HFFc6 (cell line): Measurements from ENCODE around the gene CRYBA2. TPM values are rescaled to one million over a fixed set of nuclear protein-coding genes. Genes with fewer than 3 reads are reported as not detected.

Experiments
- DNase-seq: peaks from one replicate; pipeline ENCODE4 v3.0.0-alpha.2; 2018
- H3K27ac Mint-ChIP-seq: 2 replicates; pipeline ENCODE4 v1.8.0; 2020; ENCODE audit warnings: mild to moderate bottlenecking, mixed read lengths
- H3K27me3 Mint-ChIP-seq: 2 replicates; pipeline ENCODE4 v1.8.0; 2021; ENCODE audit warnings: mild to moderate bottlenecking, moderate library complexity, mixed read lengths; ENCODE audit not compliant: insufficient read depth
- H3K36me3 Mint-ChIP-seq: 2 replicates; pipeline ENCODE4 v1.8.0; 2021; ENCODE audit warnings: low read depth, mixed read lengths
- H3K4me1 Mint-ChIP-seq: 2 replicates; pipeline ENCODE4 v1.8.0; 2020; ENCODE audit warnings: low read depth, mixed read lengths
- H3K4me3 Mint-ChIP-seq: 2 replicates; pipeline ENCODE4 v1.8.0; 2020; ENCODE audit warnings: mild to moderate bottlenecking, moderate library complexity, mixed read lengths
- H3K9me3 Mint-ChIP-seq: 2 replicates; pipeline ENCODE4 v1.8.0; 2020; ENCODE audit warnings: mild to moderate bottlenecking, mixed read lengths
- total RNA-seq, 6 experiments: library from RNA; stranded (reverse); fragmentation: NEBNext Ultra II Directional; extraction: Animal tissue kit (Norgen Biotek cat#: 25700); gene quantifications; 2 replicates in 1 of 6; 3 replicates in 5 of 6; pipeline ENCODE4 v1.2.3, GENCODE V29; 2021
- TF ChIP-seq, protein P1 (sequence below): fragments of 200-600 bp; sonication (generic); IDR thresholded peaks from 2 replicates; pipeline ENCODE4 v1.5.0; 2021; ENCODE audit warnings: antibody characterized with exemption, mild to moderate bottlenecking

CRYBA2 gene
- total RNA-seq, 6 experiments from 2014 or later = not detected

DNA sequence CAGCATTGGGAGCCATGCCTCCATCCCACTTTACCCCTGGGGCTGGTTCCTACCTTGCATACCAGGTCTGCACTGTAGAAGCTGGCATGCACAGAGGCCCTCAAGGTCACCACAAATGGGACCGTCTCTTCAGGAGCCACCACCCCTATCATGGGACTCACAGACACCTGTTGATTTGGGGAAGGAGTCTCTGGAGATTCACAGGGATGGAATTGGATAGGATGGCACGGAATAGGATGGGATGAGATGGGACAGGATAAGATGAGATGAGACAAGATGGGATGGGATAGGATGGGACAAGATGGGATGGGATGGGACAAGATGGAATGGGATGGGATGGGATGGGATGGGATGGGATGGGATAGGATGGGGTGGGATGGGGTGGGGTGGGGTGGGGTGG, 16.1 kb upstream of the CRYBA2 start:
- no peak for DNase-seq
- no peak overlapping the region for H3K4me3 Mint-ChIP-seq
- H3K36me3 Mint-ChIP-seq = no peaks in the 10 kb centered on the region
- peaks cover 46% of the 10 kb centered on the region for H3K27me3 Mint-ChIP-seq
- no peaks in the 10 kb centered on the region for H3K9me3 Mint-ChIP-seq
- no peak overlapping the region for H3K27ac Mint-ChIP-seq
- no peaks in the 10 kb centered on the region for H3K4me1 Mint-ChIP-seq
- TF ChIP-seq, protein P1, sequence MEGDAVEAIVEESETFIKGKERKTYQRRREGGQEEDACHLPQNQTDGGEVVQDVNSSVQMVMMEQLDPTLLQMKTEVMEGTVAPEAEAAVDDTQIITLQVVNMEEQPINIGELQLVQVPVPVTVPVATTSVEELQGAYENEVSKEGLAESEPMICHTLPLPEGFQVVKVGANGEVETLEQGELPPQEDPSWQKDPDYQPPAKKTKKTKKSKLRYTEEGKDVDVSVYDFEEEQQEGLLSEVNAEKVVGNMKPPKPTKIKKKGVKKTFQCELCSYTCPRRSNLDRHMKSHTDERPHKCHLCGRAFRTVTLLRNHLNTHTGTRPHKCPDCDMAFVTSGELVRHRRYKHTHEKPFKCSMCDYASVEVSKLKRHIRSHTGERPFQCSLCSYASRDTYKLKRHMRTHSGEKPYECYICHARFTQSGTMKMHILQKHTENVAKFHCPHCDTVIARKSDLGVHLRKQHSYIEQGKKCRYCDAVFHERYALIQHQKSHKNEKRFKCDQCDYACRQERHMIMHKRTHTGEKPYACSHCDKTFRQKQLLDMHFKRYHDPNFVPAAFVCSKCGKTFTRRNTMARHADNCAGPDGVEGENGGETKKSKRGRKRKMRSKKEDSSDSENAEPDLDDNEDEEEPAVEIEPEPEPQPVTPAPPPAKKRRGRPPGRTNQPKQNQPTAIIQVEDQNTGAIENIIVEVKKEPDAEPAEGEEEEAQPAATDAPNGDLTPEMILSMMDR = no peak

DNA sequence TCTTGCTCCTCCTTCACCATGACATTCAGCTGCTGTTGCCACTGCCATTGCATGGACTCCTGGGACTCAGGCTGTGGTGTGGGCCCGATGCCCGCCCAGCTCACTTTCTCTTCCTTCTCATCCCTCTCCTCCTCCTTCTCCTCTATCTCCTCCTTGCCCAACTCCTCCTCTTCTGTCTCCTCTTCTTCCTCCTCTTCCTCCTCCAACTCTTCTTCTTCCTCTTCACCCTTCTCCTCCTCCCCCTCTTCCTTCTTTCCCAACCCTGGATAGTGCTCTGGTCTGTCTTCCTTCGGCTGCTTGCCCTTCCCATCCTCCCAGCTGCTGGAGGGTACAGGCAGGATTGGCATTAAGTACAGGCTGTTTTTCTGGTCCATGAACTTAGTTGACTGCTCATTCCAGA, 10.8 kb upstream of the CRYBA2 start:
- H3K9me3 Mint-ChIP-seq = no peaks in the 10 kb centered on the region
- no peak for DNase-seq
- H3K4me3 Mint-ChIP-seq = no peak overlapping the region
- TF ChIP-seq, protein P1 = no peak
- no peaks in the 10 kb centered on the region for H3K36me3 Mint-ChIP-seq
- H3K4me1 Mint-ChIP-seq = no peaks in the 10 kb centered on the region
- peaks cover 54% of the 10 kb centered on the region for H3K27me3 Mint-ChIP-seq
- no peak overlapping the region for H3K27ac Mint-ChIP-seq

DNA sequence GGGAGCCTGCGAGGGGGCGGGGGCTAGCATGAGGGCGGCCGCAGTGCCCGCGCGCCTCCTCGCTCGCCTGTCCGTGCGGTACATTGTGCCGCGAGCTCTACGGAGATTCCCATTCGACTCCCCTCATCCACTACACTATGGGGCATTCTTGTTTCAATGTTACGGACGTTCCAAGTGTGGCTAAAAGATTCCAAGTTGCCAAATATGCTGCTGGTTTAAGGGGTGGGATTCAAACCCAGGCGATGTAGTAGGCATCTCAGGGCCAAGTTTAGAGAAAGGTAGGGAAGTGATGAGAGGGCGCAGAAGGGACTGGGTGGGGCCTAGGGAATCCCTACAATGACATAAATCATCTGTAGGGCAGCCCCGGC, 10.0 kb upstream of the CRYBA2 start:
- TF ChIP-seq, protein P1 = no peak
- H3K9me3 Mint-ChIP-seq = no peaks in the 10 kb centered on the region
- H3K27me3 Mint-ChIP-seq = peaks cover 58% of the 10 kb centered on the region
- no peak for DNase-seq
- H3K27ac Mint-ChIP-seq = no peak overlapping the region
- no peaks in the 10 kb centered on the region for H3K4me1 Mint-ChIP-seq
- no peak overlapping the region for H3K4me3 Mint-ChIP-seq
- no peaks in the 10 kb centered on the region for H3K36me3 Mint-ChIP-seq

DNA sequence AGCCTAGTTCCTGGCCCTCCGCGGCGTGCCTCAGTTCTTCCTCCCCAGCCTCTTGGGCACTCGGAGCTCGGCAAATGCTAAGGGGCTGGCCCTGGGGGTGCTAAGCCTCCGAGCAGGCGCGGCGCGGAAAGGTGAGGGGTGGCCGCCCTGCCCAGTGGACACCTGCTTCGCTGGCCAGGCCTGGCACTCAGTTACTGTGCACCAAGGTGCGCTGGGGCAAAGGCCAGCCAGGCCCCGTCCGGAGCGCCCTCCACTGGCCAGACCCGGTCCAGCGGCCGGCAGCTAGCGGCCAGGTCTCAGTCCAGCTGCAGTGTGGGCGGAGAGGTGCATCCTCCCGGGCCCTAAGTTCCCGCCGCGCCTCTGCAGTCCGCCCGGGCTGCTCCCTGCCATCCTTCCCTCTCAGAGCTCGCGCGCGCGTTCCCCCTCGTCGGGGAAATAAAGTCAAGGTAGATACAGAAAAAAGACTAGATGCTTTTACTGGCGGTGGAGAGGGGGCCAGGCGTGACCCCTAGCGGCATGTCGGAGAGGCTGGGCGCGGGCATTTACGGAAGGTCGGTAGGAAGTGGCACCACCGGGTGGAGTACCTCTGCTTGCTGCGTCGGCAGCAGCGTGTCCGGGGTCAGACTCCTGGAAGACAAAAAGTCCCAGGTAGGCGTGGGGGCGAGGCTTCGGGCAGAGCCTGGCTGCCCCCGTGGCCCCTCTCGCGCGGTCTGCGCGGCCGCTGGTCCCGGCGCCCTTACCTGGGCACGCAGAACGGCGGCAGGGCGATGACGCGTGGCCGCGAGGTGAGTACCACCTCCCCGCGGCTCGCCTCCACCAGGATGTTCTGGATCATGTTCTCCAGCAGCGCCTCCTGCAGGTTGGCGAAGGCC, 9.4 kb upstream of the CRYBA2 start:
- H3K27me3 Mint-ChIP-seq = peaks cover 61% of the 10 kb centered on the region
- H3K4me3 Mint-ChIP-seq = no peak overlapping the region
- TF ChIP-seq, protein P1 = peak; percentile 55; the same call in 1 of the 2 replicates
- H3K9me3 Mint-ChIP-seq = no peaks in the 10 kb centered on the region
- H3K36me3 Mint-ChIP-seq = no peaks in the 10 kb centered on the region
- DNase-seq = no peak
- H3K27ac Mint-ChIP-seq = no peak overlapping the region
- no peaks in the 10 kb centered on the region for H3K4me1 Mint-ChIP-seq

DNA sequence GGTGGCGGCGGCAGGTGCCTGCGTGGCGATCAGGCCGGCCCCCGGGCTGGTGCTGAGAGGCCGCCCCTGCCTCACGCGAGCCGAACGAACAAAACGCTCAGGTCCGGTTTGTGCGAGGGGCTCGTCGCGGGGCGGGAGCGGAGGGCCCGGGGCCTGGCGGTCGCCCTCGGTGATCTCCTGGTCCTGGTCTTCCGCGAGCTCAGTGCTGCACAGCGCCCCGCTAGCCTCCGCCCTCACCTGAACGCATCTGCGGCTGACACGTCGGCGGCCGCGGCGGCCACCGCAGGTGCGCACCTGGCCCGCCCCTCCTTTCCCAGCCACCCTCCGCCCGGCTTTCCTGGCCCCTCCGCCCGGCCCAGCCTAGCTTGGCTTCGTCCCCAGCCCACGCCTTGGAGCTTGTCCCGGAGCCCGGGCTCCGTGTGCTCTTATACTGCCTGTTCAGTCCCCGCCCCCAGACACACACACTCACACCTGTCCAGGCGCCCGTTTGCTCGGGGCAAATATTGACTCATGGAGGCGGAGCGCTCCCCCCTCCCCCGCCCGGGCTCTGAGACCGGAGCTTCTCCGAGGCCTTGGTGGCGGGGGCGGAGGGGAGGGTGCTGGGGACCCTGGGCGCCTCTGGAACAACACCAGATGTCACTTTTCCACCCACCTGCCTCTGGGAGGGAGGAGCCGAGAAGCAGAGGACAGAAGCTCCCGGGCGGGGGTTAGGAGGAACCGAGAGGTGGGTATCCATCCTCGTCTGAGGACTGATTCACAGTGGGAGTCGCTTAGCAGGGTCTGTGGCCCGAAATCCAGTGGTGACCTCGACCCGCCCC, 8.6 kb upstream of the CRYBA2 start:
- TF ChIP-seq, protein P1 = no peak
- Mint-ChIP-seq H3K27me3 (peaks cover 60% of the 10 kb centered on the region), H3K9me3 (no peaks in the 10 kb centered on the region), H3K4me1 (no peaks in the 10 kb centered on the region), H3K27ac (no peak overlapping the region), H3K4me3 (no peak overlapping the region), H3K36me3 (no peaks in the 10 kb centered on the region)
- DNase-seq = no peak
